ENCODE measurements around the gene P2RX4. TPM values are rescaled to one million over a fixed set of nuclear protein-coding genes. Genes with fewer than 3 reads are reported as not detected.
A peak's percentile ranks its signal among the peaks of the same experiment; 100 is the strongest.

The P2RX4 gene
- total and polyA plus RNA-seq, 9 of the 15 experiments (the other 6 are each of a cell fraction or from before 2014, with no cell fraction given) = 6.6 to 21.5 (median 11.7) TPM

DNA sequence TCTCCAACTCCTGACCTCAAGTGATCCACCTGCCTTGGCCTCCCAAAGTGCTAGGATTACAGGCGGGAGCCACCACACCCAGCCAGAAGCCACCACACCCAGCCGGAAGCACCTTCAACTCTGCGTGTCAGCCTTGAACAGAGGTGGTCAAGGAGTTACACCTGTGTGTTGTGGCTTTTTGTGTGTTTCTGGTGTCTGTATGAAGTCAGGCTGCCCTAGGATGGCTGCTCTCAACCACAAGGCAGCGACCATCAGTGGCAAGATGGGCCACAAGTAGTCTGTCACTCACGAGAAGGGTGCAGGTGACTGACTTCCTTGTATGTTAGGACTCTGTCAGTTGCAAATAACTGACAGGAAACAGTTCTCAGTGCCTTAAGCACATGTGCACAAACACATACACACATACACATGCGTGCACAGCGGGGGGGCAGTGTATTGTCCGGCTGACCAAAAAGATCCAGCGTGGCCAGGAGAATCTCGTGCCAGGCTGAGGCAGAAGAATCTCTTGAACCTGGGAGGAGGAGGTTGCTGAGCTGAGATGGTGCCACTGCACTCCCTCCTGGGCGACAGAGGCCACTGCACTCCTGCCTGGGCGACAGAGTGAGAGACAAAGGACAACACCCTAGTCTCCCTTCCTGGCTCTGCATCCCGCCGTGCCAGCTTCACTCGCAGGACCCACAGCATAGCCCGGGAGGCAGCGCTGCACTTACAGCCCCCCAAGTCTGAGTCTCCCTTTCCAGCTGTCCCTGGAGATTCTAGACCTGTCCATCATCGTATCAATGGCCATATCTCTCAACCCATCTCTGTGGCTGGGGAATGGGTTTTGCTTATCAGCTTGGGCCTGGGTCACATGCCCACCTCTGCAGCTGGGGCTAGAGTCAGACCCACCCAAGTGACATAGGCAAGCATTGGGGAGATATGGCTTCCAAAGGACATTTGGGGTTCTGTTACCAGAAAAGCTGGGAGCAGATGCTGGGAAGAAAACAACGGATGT lies 13.7 kb downstream of the P2RX4 start (continued):
- TF ChIP-seq ZNF740 (CRISPR knock-in tag; IDR thresholded peaks at IDR 0.05) (peak; percentile 40; the same call in 1 of the 2 replicates), ZNF740 (tag; IDR thresholded peaks at IDR 0.05) (no peak), SRSF1 (IDR thresholded peaks at IDR 0.05; ENCODE audit: low read depth, low read length) (no peak), PHB2 (IDR thresholded peaks at IDR 0.05; ENCODE audit: low read depth) (no peak)
- TF ChIP-seq, protein P1, sequence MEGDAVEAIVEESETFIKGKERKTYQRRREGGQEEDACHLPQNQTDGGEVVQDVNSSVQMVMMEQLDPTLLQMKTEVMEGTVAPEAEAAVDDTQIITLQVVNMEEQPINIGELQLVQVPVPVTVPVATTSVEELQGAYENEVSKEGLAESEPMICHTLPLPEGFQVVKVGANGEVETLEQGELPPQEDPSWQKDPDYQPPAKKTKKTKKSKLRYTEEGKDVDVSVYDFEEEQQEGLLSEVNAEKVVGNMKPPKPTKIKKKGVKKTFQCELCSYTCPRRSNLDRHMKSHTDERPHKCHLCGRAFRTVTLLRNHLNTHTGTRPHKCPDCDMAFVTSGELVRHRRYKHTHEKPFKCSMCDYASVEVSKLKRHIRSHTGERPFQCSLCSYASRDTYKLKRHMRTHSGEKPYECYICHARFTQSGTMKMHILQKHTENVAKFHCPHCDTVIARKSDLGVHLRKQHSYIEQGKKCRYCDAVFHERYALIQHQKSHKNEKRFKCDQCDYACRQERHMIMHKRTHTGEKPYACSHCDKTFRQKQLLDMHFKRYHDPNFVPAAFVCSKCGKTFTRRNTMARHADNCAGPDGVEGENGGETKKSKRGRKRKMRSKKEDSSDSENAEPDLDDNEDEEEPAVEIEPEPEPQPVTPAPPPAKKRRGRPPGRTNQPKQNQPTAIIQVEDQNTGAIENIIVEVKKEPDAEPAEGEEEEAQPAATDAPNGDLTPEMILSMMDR (IDR thresholded peaks at IDR 0.05 in 2 of 3, conservative IDR thresholded peaks at IDR 0.05 in 1 of 3; ENCODE audit: insufficient read depth in 2 of 3, low read depth in 1 of 3, low read length in 3 of 3) = peak; percentile 21 to 47 (median 42); a peak in 3 of 6 replicates

- 85% methylated on average over 8 of the region's 8 CpGs for WGBS (ENCODE audit: insufficient coverage, low coverage, missing lambda C conversion rate)
- Histone ChIP-seq H3K27me3 (ENCODE audit: control insufficient read depth in 2 of 2, insufficient read depth in 2 of 2, low read length in 2 of 2) (no peaks in the 10 kb centered on the region), H3K4me2 (ENCODE audit: insufficient read depth, low read length) (no peak overlapping the region), H3K4me3 (no peak overlapping the region), H4K20me1 (replicated peaks; ENCODE audit: control insufficient read depth, insufficient read depth, low read length) (no peaks in the 10 kb centered on the region), H3K9me3 (replicated peaks; ENCODE audit: control insufficient read depth, insufficient read depth, low read depth, low read length) (no peaks in the 10 kb centered on the region), H3K79me2 (ENCODE audit: control insufficient read depth, insufficient read depth, low read length) (no peaks in the 10 kb centered on the region), H3K4me1 (replicated peaks in 1 of 2; ENCODE audit: control insufficient read depth in 2 of 2, insufficient read depth in 2 of 2, low read length in 2 of 2) (peaks cover 4 to 12% of the 10 kb centered on the region in 2 experiments; a peak in 4 of 5 replicates), H2AFZ (ENCODE audit: low read depth, low read length) (no peak overlapping the region), H3K9me1 (ENCODE audit: control insufficient read depth, insufficient read depth, low read length) (peaks cover 7% of the 10 kb centered on the region), H3K9ac (ENCODE audit: insufficient read depth in 1 of 2, low read depth in 2 of 2, low read length in 2 of 2) (peak overlapping the region in 1 of 2 experiments; percentile 58; a peak in 1 of 4 replicates), H3K36me3 (ENCODE audit: control insufficient read depth, insufficient read depth, low read length) (peaks cover 15% of the 10 kb centered on the region; the same call in 1 of the 3 replicates), H3K27ac (ENCODE audit: extremely low read depth, low read depth, low read length) (no peak overlapping the region)
- POLR2A ChIA-PET = interaction anchor here (0.5 to 2.1 kb wide), 6 partner anchors 9 to 71 kb away, joined by 3 to 5 read pairs (median 4); no protein-coding TSS in a partner anchor
- intact Hi-C loops (cut with micrococcal nuclease) (no loop called here), in situ Hi-C loops (cut with MboI) (no loop called here)
- CTCF ChIA-PET (ENCODE audit: low intra/inter-chr PET ratio) = no interaction called here
- no TSS peak for BruUV-seq (replicated peaks)
- ATAC-seq (no peak), DNase-seq (ENCODE audit: extremely low read depth in 1 of 4, low spot score in 3 of 4) (no peak), FAIRE-seq (no peak)
- no peak for TF ChIP-seq ZNF347 (CRISPR knock-in tag; IDR thresholded peaks at IDR 0.05; ENCODE audit: low read depth)
- TF ChIP-seq ZKSCAN8 (CRISPR knock-in tag; IDR thresholded peaks at IDR 0.05) = no peak
- no peak for TF ChIP-seq RNF2 (IDR thresholded peaks at IDR 0.05)
- TF ChIP-seq KAT2B (IDR thresholded peaks at IDR 0.05; ENCODE audit: low read depth, low read length) = no peak
- no peak for TF ChIP-seq NKRF (IDR thresholded peaks at IDR 0.05; ENCODE audit: borderline replicate concordance)
- no peak for TF ChIP-seq TRIM24 (IDR thresholded peaks at IDR 0.05)
- TF ChIP-seq MTA1 (IDR thresholded peaks at IDR 0.05; ENCODE audit: borderline replicate concordance) = no peak
- no peak for TF ChIP-seq BRD9 (IDR thresholded peaks at IDR 0.05; ENCODE audit: low read depth, partially characterized antibody)
- no peak for TF ChIP-seq TBL1XR1 (IDR thresholded peaks at IDR 0.05; ENCODE audit: low read length in 2 of 2)
- no peak for TF ChIP-seq NFYB (IDR thresholded peaks at IDR 0.05; ENCODE audit: extremely low read depth, insufficient read length)
- no peak for TF ChIP-seq MEF2A (IDR thresholded peaks at IDR 0.05; ENCODE audit: control insufficient read depth, low read depth, low read length)
These were observed 14.7 kb downstream of the P2RX4 start for GRCh38 chr12:121224591-121224990.
